Astrocyte (in vitro differentiated cells and primary cell): ENCODE measurements around the gene CMTM4.

Experiments
- CTCF ChIP-seq: IDR thresholded peaks from 2 replicates; pipeline ENCODE4 v1.5.1; 2011; ENCODE audit warnings: low read depth, mild to moderate bottlenecking, inconsistent platforms, low read length, moderate library complexity; ENCODE audit not compliant: insufficient read depth
- EZH2 ChIP-seq: IDR thresholded peaks from 2 replicates; pipeline ENCODE4 v1.6.1; 2012; ENCODE audit warnings: mild to moderate bottlenecking, low read length, inconsistent platforms; ENCODE audit not compliant: insufficient read depth

DNA sequence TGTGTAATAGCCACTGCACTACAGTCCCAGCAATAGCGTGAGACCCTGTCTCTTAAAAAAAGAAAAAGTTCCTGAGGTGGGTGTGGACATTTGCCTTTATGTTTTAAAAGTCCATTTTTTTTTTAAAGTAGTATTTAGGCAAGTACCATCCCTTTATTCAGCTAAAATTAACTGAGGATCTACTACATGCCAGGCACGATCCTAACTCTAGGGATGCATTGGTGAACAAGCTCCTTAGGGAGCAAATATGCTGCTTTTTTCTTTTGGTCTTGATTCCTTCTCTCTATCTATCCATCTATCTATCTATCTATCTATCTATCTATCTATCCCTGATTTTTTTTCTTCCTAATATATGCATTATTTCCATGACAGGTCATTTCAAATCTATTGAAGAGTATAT lies 47.4 kb downstream of the CMTM4 start:
- TF ChIP-seq EZH2 (no peak), CTCF (no peak)
